KMS-11 (cell line): ENCODE results near the gene SLC7A1.
A peak's percentile ranks its signal among the peaks of the same experiment; 100 is the strongest.

ENCODE experiments used
- H2AFZ ChIP-seq: fragments of 200-600 bp; sonication (generic); 2 replicates; pipeline ENCODE4 v1.6.1; 2016; ENCODE audit warnings: antibody characterized with exemption, mixed run types, low read depth
- H3K27ac ChIP-seq: fragments of 200-600 bp; sonication (generic); 2 replicates; pipeline ENCODE4 v1.6.1; 2016; ENCODE audit warnings: mild to moderate bottlenecking, mixed run types
- H3K27me3 ChIP-seq: fragments of 200-600 bp; sonication (generic); 2 replicates; pipeline ENCODE4 v1.6.1; 2017; ENCODE audit warnings: mild to moderate bottlenecking, low read depth, mixed run types, moderate library complexity; ENCODE audit not compliant: insufficient read depth
- H3K36me3 ChIP-seq: fragments of 200-600 bp; sonication (generic); 2 replicates; pipeline ENCODE4 v1.6.1; 2017; ENCODE audit warnings: mild to moderate bottlenecking, mixed run types; ENCODE audit not compliant: insufficient read depth
- H3K4me1 ChIP-seq: fragments of 200-600 bp; sonication (generic); 2 replicates; pipeline ENCODE4 v1.6.1; 2016; ENCODE audit warnings: mild to moderate bottlenecking, low read depth, mixed run types; ENCODE audit not compliant: poor library complexity, severe bottlenecking
- H3K4me2 ChIP-seq: fragments of 200-600 bp; sonication (generic); 2 replicates; pipeline ENCODE4 v1.7.0; 2016; ENCODE audit warnings: mild to moderate bottlenecking, mixed run types
- H3K4me3 ChIP-seq: fragments of 200-600 bp; sonication (generic); IDR thresholded peaks from 2 replicates; pipeline ENCODE4 v1.6.1; 2017; ENCODE audit warnings: low read depth, low read length, mixed read lengths; ENCODE audit not compliant: insufficient read depth
- H3K79me2 ChIP-seq: fragments of 200-600 bp; sonication (generic); 2 replicates; pipeline ENCODE4 v1.6.1; 2016; ENCODE audit warnings: low read depth, mixed run types; ENCODE audit not compliant: insufficient read depth
- H3K9ac ChIP-seq: fragments of 200-600 bp; sonication (generic); 2 replicates; pipeline ENCODE4 v1.6.1; 2016; ENCODE audit warnings: mild to moderate bottlenecking, mixed run types
- H4K20me1 ChIP-seq: fragments of 200-600 bp; sonication (generic); 2 replicates; pipeline ENCODE4 v1.6.1; 2016; ENCODE audit warnings: mild to moderate bottlenecking, mixed run types; ENCODE audit not compliant: insufficient read depth
- CTCF ChIP-seq: fragments of 200-600 bp; sonication (generic); conservative IDR thresholded peaks from 2 replicates; pipeline ENCODE4 v1.6.1; 2017; ENCODE audit warnings: low read depth, mild to moderate bottlenecking, antibody characterized with exemption, low read length, moderate library complexity, mixed read lengths

Gene SLC7A1

GRCh38 chr13:29596064-29596418 lies 553 bp upstream of the SLC7A1 start:
- H3K4me2 ChIP-seq, result peak overlapping the region; percentile 60
- H3K27me3 ChIP-seq, result no peaks in the 10 kb centered on the region
- H4K20me1 ChIP-seq, result no peaks in the 10 kb centered on the region
- no peak overlapping the region for H3K4me3 ChIP-seq
- H2AFZ ChIP-seq, result peak overlapping the region; percentile 64
- no peak for TF ChIP-seq CTCF
- H3K27ac ChIP-seq, result no peak overlapping the region
- H3K9ac ChIP-seq, result peak overlapping the region; percentile 22; the same call in 1 of the 2 replicates
- H3K4me1 ChIP-seq, result peaks cover 14% of the 10 kb centered on the region
- peaks cover 36% of the 10 kb centered on the region for H3K79me2 ChIP-seq
- H3K36me3 ChIP-seq, result no peaks in the 10 kb centered on the region

GRCh38 chr13:29594710-29595379 lies 643 bp downstream of the SLC7A1 start:
- Histone ChIP-seq H2AFZ (peak overlapping the region; percentile 36; the same call in 1 of the 2 replicates), H3K27me3 (no peaks in the 10 kb centered on the region), H3K4me2 (peak overlapping the region; percentile 97), H3K79me2 (peaks cover 48% of the 10 kb centered on the region), H4K20me1 (no peaks in the 10 kb centered on the region), H3K4me3 (no peak overlapping the region), H3K36me3 (no peaks in the 10 kb centered on the region), H3K4me1 (peaks cover 14% of the 10 kb centered on the region), H3K9ac (peak overlapping the region; percentile 92), H3K27ac (peak overlapping the region; percentile 86)
- no peak for TF ChIP-seq CTCF

GRCh38 chr13:29594303-29594709 lies 1.2 kb downstream of the SLC7A1 start:
- Histone ChIP-seq H3K4me1 (peaks cover 14% of the 10 kb centered on the region), H2AFZ (peak overlapping the region; percentile 36; the same call in 1 of the 2 replicates), H3K9ac (peak overlapping the region; percentile 92), H3K27me3 (no peaks in the 10 kb centered on the region), H3K36me3 (no peaks in the 10 kb centered on the region), H3K79me2 (peaks cover 53% of the 10 kb centered on the region), H3K27ac (peak overlapping the region; percentile 86), H3K4me2 (peak overlapping the region; percentile 97), H4K20me1 (no peaks in the 10 kb centered on the region), H3K4me3 (no peak overlapping the region)
- TF ChIP-seq CTCF, result no peak

GRCh38 chr13:29593605-29594297 lies 1.7 kb downstream of the SLC7A1 start:
- Histone ChIP-seq H4K20me1 (no peaks in the 10 kb centered on the region), H3K79me2 (peaks cover 59% of the 10 kb centered on the region), H3K36me3 (no peaks in the 10 kb centered on the region), H3K4me2 (peak overlapping the region; percentile 97), H3K27ac (peak overlapping the region; percentile 86), H2AFZ (no peak overlapping the region), H3K4me3 (no peak overlapping the region), H3K4me1 (peaks cover 14% of the 10 kb centered on the region), H3K9ac (peak overlapping the region; percentile 92), H3K27me3 (no peaks in the 10 kb centered on the region)
- TF ChIP-seq CTCF, result no peak
